Thyroid gland (tissue), 4 donors: ENCODE data around the gene ARHGAP15. TPM values are rescaled to one million over a fixed set of nuclear protein-coding genes. Genes with fewer than 3 reads are reported as not detected.

ENCODE experiments used
- DNase-seq, 2 donors: peaks; one replicate each; pipeline ENCODE4 v3.0.0-alpha.2; 2019
- H3K27ac ChIP-seq, 3 donors: fragments of 200-600 bp; sonication (generic); 1 replicate in 2 of 3; 2 replicates in 1 of 3; pipeline ENCODE4 v1.5.1; 2016 to 2019; ENCODE audit warnings: mild to moderate bottlenecking in 1 of 3, moderate library complexity in 1 of 3
- H3K27me3 ChIP-seq: fragments of 200-600 bp; sonication (generic); one replicate; pipeline ENCODE4 v1.5.1; 2019
- H3K36me3 ChIP-seq, 2 donors: fragments of 200-600 bp; sonication (generic); one replicate each; pipeline ENCODE4 v1.5.1; 2016 to 2019
- H3K4me1 ChIP-seq, 2 donors: fragments of 200-600 bp; sonication (generic); one replicate each; pipeline ENCODE4 v1.5.1; 2017 to 2019
- H3K4me3 ChIP-seq, 3 donors: fragments of 200-600 bp; sonication (generic); replicated peaks in 1 of 3; 1 replicate in 2 of 3; 2 replicates in 1 of 3; pipeline ENCODE4 v1.5.1; 2016; ENCODE audit warnings: mild to moderate bottlenecking in 1 of 3
- H3K9me3 ChIP-seq: fragments of 200-600 bp; sonication (generic); one replicate; pipeline ENCODE4 v1.5.1; 2017
- POLR2A ChIP-seq, 2 donors: fragments of 450-650 bp; IDR thresholded peaks; one replicate each; pipeline ENCODE4 v1.6.1; 2017; ENCODE audit warnings: antibody characterized with exemption in 2 of 2, mild to moderate bottlenecking in 2 of 2, moderate library complexity in 1 of 2
- WGBS, 2 donors: methylation state at CpG; one replicate each; pipeline ENCODE4 v1.1.5; 2017; 5-methylcytosine and 5-hydroxymethylcytosine counted together
- intact Hi-C: fragments of 100-400 bp; cut with DNase I; formaldehyde crosslinking; loops from one replicate; pipeline ENCODE4 v1.15.1; 2023
- total RNA-seq, 4 donors: library from RNA; depleted of rRNA; stranded (reverse); fragments of >200 nt; gene quantifications; one replicate each; pipeline ENCODE4 v1.2.3, GENCODE V29; 2016
- TF ChIP-seq, protein P1 (sequence below), 6 experiments: fragments of 200-600 bp in 3 of 6; fragments of 450-650 bp in 3 of 6; sonication (generic) in 3 of 6; IDR thresholded peaks; one replicate each; pipeline ENCODE4 v1.5.1; 2016 to 2019; ENCODE audit warnings: antibody characterized with exemption in 6 of 6, mild to moderate bottlenecking in 2 of 6, inconsistent platforms in 1 of 6, moderate library complexity in 1 of 6

ARHGAP15 gene
- total RNA-seq, 4 donors from 2014 or later = 9.8 to 24.4 (median 11.9) TPM

DNA sequence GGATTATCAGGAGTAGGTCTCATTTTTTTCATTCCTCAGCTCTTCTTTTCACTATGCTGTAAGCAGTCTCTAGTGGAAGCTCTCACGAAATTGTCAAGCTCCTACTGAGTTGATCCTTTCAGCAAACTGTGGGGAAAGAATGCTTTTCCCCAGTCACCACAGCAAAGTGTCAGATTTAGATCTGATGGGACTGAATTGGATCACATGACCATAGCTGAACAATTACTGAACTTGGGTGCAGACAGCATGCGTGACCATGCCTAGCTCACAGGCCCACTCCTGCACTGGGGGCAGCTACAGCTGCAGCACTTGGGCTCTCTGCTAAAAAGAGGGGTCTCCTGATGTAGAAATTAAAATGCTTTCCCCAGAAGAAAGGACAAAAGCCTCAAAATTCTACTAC lies 3.1 kb downstream of the ARHGAP15 start:
- WGBS, 2 donors = 71 to 73% methylated on average over 2 of the region's 2 CpGs
- TF ChIP-seq, protein P1, sequence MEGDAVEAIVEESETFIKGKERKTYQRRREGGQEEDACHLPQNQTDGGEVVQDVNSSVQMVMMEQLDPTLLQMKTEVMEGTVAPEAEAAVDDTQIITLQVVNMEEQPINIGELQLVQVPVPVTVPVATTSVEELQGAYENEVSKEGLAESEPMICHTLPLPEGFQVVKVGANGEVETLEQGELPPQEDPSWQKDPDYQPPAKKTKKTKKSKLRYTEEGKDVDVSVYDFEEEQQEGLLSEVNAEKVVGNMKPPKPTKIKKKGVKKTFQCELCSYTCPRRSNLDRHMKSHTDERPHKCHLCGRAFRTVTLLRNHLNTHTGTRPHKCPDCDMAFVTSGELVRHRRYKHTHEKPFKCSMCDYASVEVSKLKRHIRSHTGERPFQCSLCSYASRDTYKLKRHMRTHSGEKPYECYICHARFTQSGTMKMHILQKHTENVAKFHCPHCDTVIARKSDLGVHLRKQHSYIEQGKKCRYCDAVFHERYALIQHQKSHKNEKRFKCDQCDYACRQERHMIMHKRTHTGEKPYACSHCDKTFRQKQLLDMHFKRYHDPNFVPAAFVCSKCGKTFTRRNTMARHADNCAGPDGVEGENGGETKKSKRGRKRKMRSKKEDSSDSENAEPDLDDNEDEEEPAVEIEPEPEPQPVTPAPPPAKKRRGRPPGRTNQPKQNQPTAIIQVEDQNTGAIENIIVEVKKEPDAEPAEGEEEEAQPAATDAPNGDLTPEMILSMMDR (IDR thresholded peaks at IDR 0.05) = no peak
- no peak for TF ChIP-seq POLR2A (IDR thresholded peaks at IDR 0.05)
- no peaks in the 10 kb centered on the region for H3K4me1 ChIP-seq
- H3K36me3 ChIP-seq = no peaks in the 10 kb centered on the region
- no peak for DNase-seq
- H3K27me3 ChIP-seq = no peaks in the 10 kb centered on the region
- no peak overlapping the region for H3K4me3 ChIP-seq
- H3K27ac ChIP-seq = no peak overlapping the region
- no peaks in the 10 kb centered on the region for H3K9me3 ChIP-seq
- intact Hi-C loops = no loop called here

DNA sequence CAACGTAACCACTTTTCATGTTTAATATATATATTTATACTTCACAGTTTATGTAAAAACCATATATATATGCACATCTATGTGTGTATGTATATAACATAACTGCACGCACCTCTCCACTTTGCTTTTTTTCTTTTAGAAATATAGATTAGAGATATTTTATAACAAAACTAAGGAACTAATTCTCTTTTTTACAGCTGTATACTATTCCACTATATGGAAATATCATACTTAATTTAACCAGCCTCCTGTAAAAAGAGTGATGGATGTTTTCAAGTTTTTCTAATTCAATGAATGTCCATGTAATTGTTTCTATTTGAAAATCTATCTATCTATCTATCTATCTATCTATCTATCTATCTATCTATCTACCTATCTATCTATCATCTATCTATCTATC lies 4.6 kb downstream of the ARHGAP15 start:
- Histone ChIP-seq H3K9me3 (no peaks in the 10 kb centered on the region), H3K27ac (no peak overlapping the region), H3K36me3 (no peaks in the 10 kb centered on the region), H3K4me1 (no peaks in the 10 kb centered on the region), H3K4me3 (no peak overlapping the region), H3K27me3 (no peaks in the 10 kb centered on the region)
- TF ChIP-seq, protein P1 (IDR thresholded peaks at IDR 0.05) = no peak
- TF ChIP-seq POLR2A (IDR thresholded peaks at IDR 0.05) = no peak
- no peak for DNase-seq
- 72 to 100% methylated on average over 2 of the region's 2 CpGs for WGBS, 2 donors
- intact Hi-C loops = no loop called here

GRCh38 chr2:143138292-143138691 lies 9.1 kb downstream of the ARHGAP15 start:
- H3K36me3 ChIP-seq = no peaks in the 10 kb centered on the region
- no peak overlapping the region for H3K4me3 ChIP-seq
- TF ChIP-seq POLR2A (IDR thresholded peaks at IDR 0.05) = no peak
- TF ChIP-seq, protein P1 (IDR thresholded peaks at IDR 0.05) = no peak
- no peak overlapping the region for H3K27ac ChIP-seq
- H3K27me3 ChIP-seq = no peaks in the 10 kb centered on the region
- H3K9me3 ChIP-seq = no peaks in the 10 kb centered on the region
- H3K4me1 ChIP-seq = no peaks in the 10 kb centered on the region
- 73 to 83% methylated on average over 3 of the region's 3 CpGs for whole genome bisulfite sequencing, 2 donors
- DNase-seq = no peak
- intact Hi-C loops = no loop called here

DNA sequence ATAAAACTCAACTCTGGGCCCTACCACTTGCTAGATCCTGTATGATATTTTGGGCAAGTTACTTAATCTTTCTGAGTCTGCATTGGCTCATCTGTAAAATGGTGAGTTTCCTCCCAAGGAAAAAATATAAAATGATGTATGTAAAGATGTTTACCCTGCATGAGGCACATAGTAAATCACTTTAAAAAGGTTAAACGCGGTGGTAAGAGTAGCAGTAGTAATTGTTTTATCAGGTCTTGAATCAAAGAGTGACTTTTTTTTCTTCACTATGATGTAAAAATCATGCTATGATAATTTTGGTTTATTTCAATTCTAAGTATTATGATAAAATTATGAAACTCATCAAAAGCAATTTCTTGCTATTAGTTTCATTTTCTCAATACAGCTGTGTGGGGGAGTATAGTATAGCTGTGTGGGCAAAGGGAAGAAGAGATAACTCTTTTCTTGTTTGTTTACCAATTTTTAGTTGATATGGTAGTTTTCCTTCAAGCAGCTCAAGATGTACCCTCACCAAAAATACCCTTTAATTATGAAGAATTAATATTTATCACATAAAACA lies 10.7 kb downstream of the ARHGAP15 start:
- no peak for DNase-seq
- Histone ChIP-seq H3K4me1 (no peaks in the 10 kb centered on the region), H3K36me3 (no peaks in the 10 kb centered on the region), H3K4me3 (no peak overlapping the region), H3K27ac (no peak overlapping the region), H3K9me3 (no peaks in the 10 kb centered on the region), H3K27me3 (no peaks in the 10 kb centered on the region)
- intact Hi-C loops = no loop called here
- whole genome bisulfite sequencing, 2 donors = 84 to 89% methylated on average over 2 of the region's 2 CpGs
- TF ChIP-seq POLR2A (IDR thresholded peaks at IDR 0.05) = no peak
- TF ChIP-seq, protein P1 (IDR thresholded peaks at IDR 0.05) = no peak

DNA sequence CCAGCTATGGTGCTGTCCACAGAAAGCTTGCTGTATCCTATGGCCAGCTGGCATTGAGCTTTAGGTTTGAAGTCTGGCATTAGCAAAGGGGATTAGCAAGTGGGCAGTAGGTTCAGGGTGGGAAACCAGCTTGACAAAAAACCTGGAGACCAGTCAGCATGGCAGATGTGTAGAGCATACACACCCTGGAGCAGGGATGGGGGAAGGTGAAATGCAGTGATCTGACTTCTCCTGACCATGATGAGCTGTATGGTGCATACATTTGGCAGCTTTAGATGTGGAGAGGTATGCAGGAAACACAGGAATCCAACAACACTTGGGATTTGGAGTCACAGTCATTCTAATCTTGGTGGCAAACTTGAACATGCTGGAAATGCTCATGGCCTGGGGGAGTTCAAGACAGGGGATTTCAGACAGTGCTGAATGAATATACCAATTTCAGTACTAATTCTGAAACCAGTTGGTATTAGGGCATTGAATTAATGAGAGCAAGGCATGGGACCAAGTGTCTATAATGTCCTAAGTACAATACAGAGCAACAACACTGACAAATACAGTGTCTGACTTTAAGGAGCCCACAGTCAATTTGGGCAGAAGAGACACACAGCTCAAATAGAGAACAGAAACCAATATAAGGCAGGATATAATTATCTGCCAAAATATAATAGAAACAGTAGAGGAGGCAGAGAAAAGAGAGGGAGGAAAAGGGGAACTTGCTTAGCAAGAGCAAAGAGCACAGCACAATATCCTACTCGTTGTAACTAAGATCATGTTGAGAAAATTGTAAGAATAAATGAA lies 11.8 kb downstream of the ARHGAP15 start:
- H3K9me3 ChIP-seq = no peaks in the 10 kb centered on the region
- no peak overlapping the region for H3K27ac ChIP-seq
- no peaks in the 10 kb centered on the region for H3K4me1 ChIP-seq
- DNase-seq = no peak
- H3K36me3 ChIP-seq = no peaks in the 10 kb centered on the region
- TF ChIP-seq, protein P1 (IDR thresholded peaks at IDR 0.05) = no peak
- no peak for TF ChIP-seq POLR2A (IDR thresholded peaks at IDR 0.05)
- no peaks in the 10 kb centered on the region for H3K27me3 ChIP-seq
- H3K4me3 ChIP-seq = no peak overlapping the region
- 70 to 79% methylated on average over 1 of the region's 1 CpG for WGBS, 2 donors
- intact Hi-C loops = no loop called here
